Measurements from ENCODE around the gene DSCAM.
"Not testable (repeated sequence)": the region's sequence is repeated elsewhere in the genome, so short reads cannot be mapped to it uniquely, and the experiment has no call there.

Gene DSCAM

GRCh38 chr21:40235528-40235927, 611.4 kb downstream of the DSCAM start:
- no peak for DNase-seq (ENCODE audit: low spot score)

- DNase-seq (ENCODE audit: low spot score): no peak
Measured at GRCh38 chr21:40231979-40232378, 615.0 kb downstream of the DSCAM start.

- peak; percentile 72 for DNase-seq (ENCODE audit: low spot score)
Measured at GRCh38 chr21:40227096-40227495, 619.9 kb downstream of the DSCAM start.

GRCh38 chr21:40215941-40216340, 631.0 kb downstream of the DSCAM start:
- DNase-seq (ENCODE audit: low spot score): no peak

GRCh38 chr21:40210251-40210650, 636.7 kb downstream of the DSCAM start:
- no peak for DNase-seq (ENCODE audit: low spot score)

- no peak for DNase-seq (ENCODE audit: low spot score)
Measured at GRCh38 chr21:40208948-40209345, 638.0 kb downstream of the DSCAM start.

GRCh38 chr21:40208206-40208947, 638.6 kb downstream of the DSCAM start:
- DNase-seq (ENCODE audit: low spot score): no peak

- DNase-seq (ENCODE audit: low spot score): no peak
Measured at GRCh38 chr21:40200946-40201345, 646.0 kb downstream of the DSCAM start.

- no peak for DNase-seq (ENCODE audit: low spot score)
Measured at GRCh38 chr21:40200126-40200525, 646.8 kb downstream of the DSCAM start.

- DNase-seq (ENCODE audit: low spot score): no peak
Measured at GRCh38 chr21:40194185-40194980, 652.6 kb downstream of the DSCAM start.

- DNase-seq (ENCODE audit: low spot score): no peak
Measured at GRCh38 chr21:40191616-40192015, 655.3 kb downstream of the DSCAM start.

- no peak for DNase-seq (ENCODE audit: low spot score)
Measured at GRCh38 chr21:40191196-40191595, 655.8 kb downstream of the DSCAM start.

- DNase-seq (ENCODE audit: low spot score): no peak
Measured at GRCh38 chr21:40187946-40188654, 658.9 kb downstream of the DSCAM start.

GRCh38 chr21:40187244-40187643, 659.7 kb downstream of the DSCAM start:
- DNase-seq (ENCODE audit: low spot score): no peak

- DNase-seq (ENCODE audit: low spot score): peak; percentile 52
Measured at GRCh38 chr21:40186045-40186444, 660.9 kb downstream of the DSCAM start.

- no peak for DNase-seq (ENCODE audit: low spot score)
Measured at GRCh38 chr21:40185208-40185607, 661.8 kb downstream of the DSCAM start.

GRCh38 chr21:40182491-40182890, 664.5 kb downstream of the DSCAM start:
- DNase-seq (ENCODE audit: low spot score): not testable (repeated sequence)

GRCh38 chr21:40179166-40179565, 667.8 kb downstream of the DSCAM start:
- DNase-seq (ENCODE audit: low spot score): no peak

- no peak for DNase-seq (ENCODE audit: low spot score)
Measured at GRCh38 chr21:40178726-40179125, 668.2 kb downstream of the DSCAM start.

GRCh38 chr21:40177979-40178378, 669.0 kb downstream of the DSCAM start:
- no peak for DNase-seq (ENCODE audit: low spot score)

- no peak for DNase-seq (ENCODE audit: low spot score)
Measured at GRCh38 chr21:40176724-40177123, 670.2 kb downstream of the DSCAM start.

GRCh38 chr21:40173816-40174215, 673.1 kb downstream of the DSCAM start:
- no peak for DNase-seq (ENCODE audit: low spot score)

- DNase-seq (ENCODE audit: low spot score): no peak
Measured at GRCh38 chr21:40169971-40170370, 677.0 kb downstream of the DSCAM start.

Measured in kidney capillary endothelial cell (primary cell).